BJ (cell line): Measurements from ENCODE around the gene NEO1. TPM values are rescaled to one million over a fixed set of nuclear protein-coding genes. Genes with fewer than 3 reads are reported as not detected.
A peak's percentile ranks its signal among the peaks of the same experiment; 100 is the strongest.

Experiments
- CTCF ChIA-PET: fragments of 350-600 bp; formaldehyde crosslinking; extraction: SDS; loops from one replicate; lab custom pipeline; 2021; ENCODE audit warnings: antibody characterized with exemption, inconsistent platforms; lab: Yijun Ruan, JAX
- POLR2A ChIA-PET: fragments of 300-600 bp; sonication (Branson Sonifier 250); formaldehyde crosslinking; extraction: SDS; loops from one replicate; lab custom pipeline; 2021; ENCODE audit warnings: antibody characterized with exemption; lab: Charles Lee
- DNase-seq: peaks from one replicate; pipeline ENCODE4 v3.0.0-alpha.2; 2011; ENCODE audit warnings: low read depth
- H3K27me3 ChIP-seq: 2 replicates; pipeline ENCODE4 v1.6.0; 2011; ENCODE audit warnings: low read length; ENCODE audit not compliant: control insufficient read depth, insufficient read depth
- H3K36me3 ChIP-seq: 2 replicates; pipeline ENCODE4 v1.5.1; 2011; ENCODE audit warnings: low read length; ENCODE audit not compliant: control insufficient read depth, insufficient read depth
- H3K4me3 ChIP-seq: 2 replicates; pipeline ENCODE4 v1.5.1; 2011; ENCODE audit warnings: low read depth, mild to moderate bottlenecking, control low read depth, low read length
- CTCF ChIP-seq: IDR thresholded peaks from 2 replicates; pipeline ENCODE4 v1.5.1; 2011; ENCODE audit warnings: low read depth, mild to moderate bottlenecking, control low read depth, inconsistent platforms, low read length, moderate library complexity; ENCODE audit not compliant: insufficient read depth
- polyA plus RNA-seq: library from polyadenylated mRNA; depleted of rRNA; stranded (reverse); fragments of >200 nt; gene quantifications from 2 replicates; pipeline ENCODE4 v1.2.3, GENCODE V29; 2011

The NEO1 gene
- polyA plus RNA-seq, 1 experiment = 2.9 TPM

- H3K4me3 ChIP-seq = no peak overlapping the region
- H3K36me3 ChIP-seq = no peaks in the 10 kb centered on the region
- H3K27me3 ChIP-seq = no peaks in the 10 kb centered on the region; the same call in 1 of the 2 replicates
- POLR2A ChIA-PET = no interaction called here
- DNase-seq = no peak
- CTCF ChIA-PET = interaction anchor here (0.7 to 3.6 kb wide), 4 partner anchors 283 to 479 kb away, joined by 3 to 21 read pairs (median 5); partner anchors contain the start of gene ADPGK
- TF ChIP-seq CTCF = no peak
These were observed 27.3 kb downstream of the NEO1 start for GRCh38 chr15:73079565-73079964.

- CTCF ChIA-PET = interaction anchor here (0.9 to 2.8 kb wide), 16 partner anchors 9 to 500 kb away, joined by 3 to 21 read pairs (median 4); no protein-coding TSS in a partner anchor
- no peak for DNase-seq
- Histone ChIP-seq H3K4me3 (no peak overlapping the region), H3K27me3 (no peaks in the 10 kb centered on the region; the same call in 1 of the 2 replicates), H3K36me3 (no peaks in the 10 kb centered on the region)
- POLR2A ChIA-PET = no interaction called here
- TF ChIP-seq CTCF = peak; percentile 61
These were observed 29.2 kb downstream of the NEO1 start for GRCh38 chr15:73081321-73081958.

DNA sequence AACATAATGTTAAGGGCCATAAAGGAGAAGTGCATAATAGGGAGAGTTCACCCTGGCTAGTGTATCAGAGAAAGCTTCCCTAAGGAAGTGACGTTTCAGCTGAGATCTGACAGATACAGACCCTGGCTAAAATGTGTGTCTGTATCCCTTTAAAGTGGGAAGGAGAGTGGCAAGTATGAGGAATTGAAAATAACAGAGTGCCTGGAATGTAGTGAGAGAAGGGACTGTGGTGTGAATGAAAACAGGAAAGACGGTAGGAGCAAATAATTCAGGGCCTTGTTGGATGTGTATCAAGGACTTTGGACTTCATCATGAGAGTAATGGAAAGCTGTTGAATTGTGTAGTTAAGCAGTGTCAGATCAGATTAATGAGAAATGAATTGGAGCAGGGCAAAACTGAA, 30.5 kb downstream of the NEO1 start:
- H3K27me3 ChIP-seq = no peaks in the 10 kb centered on the region; the same call in 1 of the 2 replicates
- DNase-seq = no peak
- no peak overlapping the region for H3K4me3 ChIP-seq
- no peaks in the 10 kb centered on the region for H3K36me3 ChIP-seq
- CTCF ChIA-PET = interaction anchor here (0.6 to 2.8 kb wide), 8 partner anchors 31 to 485 kb away, joined by 3 to 21 read pairs (median 6); partner anchors contain the start of gene NEO1
- POLR2A ChIA-PET = no interaction called here
- TF ChIP-seq CTCF = no peak

- no peak for DNase-seq
- Histone ChIP-seq H3K4me3 (no peak overlapping the region), H3K27me3 (no peaks in the 10 kb centered on the region), H3K36me3 (no peaks in the 10 kb centered on the region)
- ChIA-PET CTCF (no interaction called here), POLR2A (no interaction called here)
- no peak for TF ChIP-seq CTCF
These were observed 34.8 kb downstream of the NEO1 start for GRCh38 chr15:73087098-73087497.

GRCh38 chr15:73105064-73105463, 52.8 kb downstream of the NEO1 start:
- no peak for DNase-seq
- TF ChIP-seq CTCF = no peak
- POLR2A ChIA-PET = no interaction called here
- H3K27me3 ChIP-seq = no peaks in the 10 kb centered on the region
- CTCF ChIA-PET = no interaction called here
- H3K4me3 ChIP-seq = no peak overlapping the region
- no peaks in the 10 kb centered on the region for H3K36me3 ChIP-seq
